ENCODE data around the gene HIVEP1.
A peak's percentile ranks its signal among the peaks of the same experiment; 100 is the strongest.

Gene HIVEP1

DNA sequence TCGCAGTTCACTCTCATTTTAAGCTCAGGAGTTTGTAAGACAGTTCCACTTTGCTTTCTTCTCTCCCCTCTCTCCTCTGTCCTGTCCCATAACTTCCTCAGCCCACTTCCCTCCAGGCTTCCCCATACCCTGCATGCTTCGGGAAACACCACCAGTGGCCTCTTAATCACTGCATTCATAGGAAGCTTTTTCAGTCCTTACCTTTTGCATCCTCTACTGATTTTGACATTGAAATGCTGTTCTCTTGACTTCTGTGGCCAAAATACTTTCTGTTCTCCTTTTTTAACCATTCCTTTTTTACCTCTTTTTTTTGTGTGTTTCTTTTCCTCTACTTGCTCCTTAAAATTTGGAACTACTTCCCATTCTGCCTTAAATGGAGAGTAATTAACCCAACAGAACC is 69.7 kb downstream of the HIVEP1 start:
- H3K27ac Mint-ChIP-seq, result peak overlapping the region; percentile 33
- H3K4me3 Mint-ChIP-seq, result no peak overlapping the region
- H3K4me1 Mint-ChIP-seq (ENCODE audit: low read depth), result peaks cover 28% of the 10 kb centered on the region
- H3K9me3 Mint-ChIP-seq, result no peaks in the 10 kb centered on the region
- intact Hi-C loops (cut with micrococcal nuclease), result loop anchor here (10.0 kb wide), 1 partner anchor 427 kb away; no protein-coding TSS in a partner anchor
- no peaks in the 10 kb centered on the region for H3K27me3 Mint-ChIP-seq
- no peaks in the 10 kb centered on the region for H3K36me3 Mint-ChIP-seq (ENCODE audit: low read depth)

DNA sequence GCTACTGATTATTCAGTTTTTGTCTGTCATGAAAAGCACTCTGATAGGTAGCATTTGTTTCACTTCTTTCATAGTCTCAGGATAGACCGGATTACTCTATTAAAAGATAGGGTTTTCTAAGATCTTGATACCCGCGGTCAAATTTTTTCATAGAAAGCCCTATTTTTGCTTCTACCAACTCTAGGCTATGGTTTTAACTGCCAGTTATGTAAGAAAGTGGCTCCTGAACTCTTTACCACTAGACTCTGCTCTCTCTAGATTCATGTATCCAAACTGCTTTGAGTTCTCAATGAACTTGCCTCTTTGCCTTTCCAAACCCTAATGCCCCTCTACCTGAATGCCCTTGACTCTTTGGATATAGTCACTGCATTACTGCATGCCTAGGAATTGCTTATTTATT is 70.3 kb downstream of the HIVEP1 start:
- H3K27me3 Mint-ChIP-seq, result no peaks in the 10 kb centered on the region
- peaks cover 24% of the 10 kb centered on the region for H3K4me1 Mint-ChIP-seq (ENCODE audit: low read depth)
- H3K27ac Mint-ChIP-seq, result no peak overlapping the region
- no peaks in the 10 kb centered on the region for H3K36me3 Mint-ChIP-seq (ENCODE audit: low read depth)
- no peak overlapping the region for H3K4me3 Mint-ChIP-seq
- H3K9me3 Mint-ChIP-seq, result no peaks in the 10 kb centered on the region
- intact Hi-C loops (cut with micrococcal nuclease), result loop anchor here (10.0 kb wide), 1 partner anchor 428 kb away; no protein-coding TSS in a partner anchor

DNA sequence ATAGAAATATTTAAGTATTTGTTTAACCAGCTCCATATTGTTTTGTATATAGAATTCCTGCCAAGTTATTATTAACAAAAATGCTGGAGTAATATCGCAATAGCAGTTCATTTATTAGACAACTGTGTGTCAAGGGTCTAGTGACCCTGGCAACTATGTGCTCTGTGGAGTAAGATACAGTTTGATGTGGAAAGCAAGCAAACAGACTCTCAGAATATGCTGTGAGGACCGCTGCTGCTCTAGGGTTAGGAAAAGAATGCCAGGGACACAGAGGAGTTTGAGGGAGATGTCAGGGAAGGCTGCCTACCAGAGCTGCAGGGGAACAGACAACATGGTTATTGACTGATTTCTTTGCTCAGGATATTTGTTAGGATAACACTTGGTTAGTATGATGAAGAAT is 71.2 kb downstream of the HIVEP1 start:
- Mint-ChIP-seq H3K9me3 (no peaks in the 10 kb centered on the region), H3K4me1 (ENCODE audit: low read depth) (peaks cover 20% of the 10 kb centered on the region), H3K27ac (no peak overlapping the region), H3K4me3 (no peak overlapping the region), H3K36me3 (ENCODE audit: low read depth) (no peaks in the 10 kb centered on the region), H3K27me3 (no peaks in the 10 kb centered on the region)
- intact Hi-C loops (cut with micrococcal nuclease), result loop anchor here (10.0 kb wide), 1 partner anchor 429 kb away; no protein-coding TSS in a partner anchor

GRCh38 chr6:12083763-12084162 is 71.7 kb downstream of the HIVEP1 start:
- Mint-ChIP-seq H3K9me3 (no peaks in the 10 kb centered on the region), H3K36me3 (ENCODE audit: low read depth) (no peaks in the 10 kb centered on the region), H3K4me3 (no peak overlapping the region), H3K4me1 (ENCODE audit: low read depth) (peaks cover 20% of the 10 kb centered on the region), H3K27me3 (no peaks in the 10 kb centered on the region), H3K27ac (no peak overlapping the region)
- intact Hi-C loops (cut with micrococcal nuclease), result loop anchor here (10.0 kb wide), 1 partner anchor 429 kb away; no protein-coding TSS in a partner anchor

- no peak overlapping the region for H3K4me3 Mint-ChIP-seq
- intact Hi-C loops (cut with micrococcal nuclease), result loop anchor here (10.0 kb wide), 1 partner anchor 430 kb away; no protein-coding TSS in a partner anchor
- no peak overlapping the region for H3K27ac Mint-ChIP-seq
- no peaks in the 10 kb centered on the region for H3K9me3 Mint-ChIP-seq
- H3K27me3 Mint-ChIP-seq, result no peaks in the 10 kb centered on the region
- H3K4me1 Mint-ChIP-seq (ENCODE audit: low read depth), result peaks cover 20% of the 10 kb centered on the region
- H3K36me3 Mint-ChIP-seq (ENCODE audit: low read depth), result no peaks in the 10 kb centered on the region
These were observed 72.6 kb downstream of the HIVEP1 start for GRCh38 chr6:12084681-12085080.

DNA sequence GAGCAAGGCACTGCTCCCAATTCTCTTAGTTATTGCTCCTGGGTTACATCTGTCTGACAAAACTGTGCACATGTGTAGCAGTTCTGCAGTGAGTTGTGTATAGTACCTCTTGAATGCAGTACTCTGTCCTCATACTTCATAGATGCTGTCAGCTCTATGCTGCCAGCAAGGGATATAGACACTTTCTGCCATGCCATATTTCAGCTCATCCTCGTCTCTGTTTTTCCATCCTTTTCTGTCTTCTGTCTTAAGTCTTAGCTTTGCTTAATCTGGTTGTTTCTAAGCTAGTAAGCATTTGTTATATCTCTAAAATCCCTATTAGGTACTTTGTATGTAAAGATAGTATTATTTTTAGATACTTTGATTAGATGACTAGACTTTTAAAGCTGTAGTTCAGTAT is 76.4 kb downstream of the HIVEP1 start:
- Mint-ChIP-seq H3K9me3 (no peaks in the 10 kb centered on the region), H3K27ac (no peak overlapping the region), H3K4me3 (no peak overlapping the region), H3K27me3 (no peaks in the 10 kb centered on the region), H3K4me1 (ENCODE audit: low read depth) (peaks cover 9% of the 10 kb centered on the region), H3K36me3 (ENCODE audit: low read depth) (no peaks in the 10 kb centered on the region)
- intact Hi-C loops (cut with micrococcal nuclease), result loop anchor here (10.0 kb wide), 1 partner anchor 434 kb away; no protein-coding TSS in a partner anchor

DNA sequence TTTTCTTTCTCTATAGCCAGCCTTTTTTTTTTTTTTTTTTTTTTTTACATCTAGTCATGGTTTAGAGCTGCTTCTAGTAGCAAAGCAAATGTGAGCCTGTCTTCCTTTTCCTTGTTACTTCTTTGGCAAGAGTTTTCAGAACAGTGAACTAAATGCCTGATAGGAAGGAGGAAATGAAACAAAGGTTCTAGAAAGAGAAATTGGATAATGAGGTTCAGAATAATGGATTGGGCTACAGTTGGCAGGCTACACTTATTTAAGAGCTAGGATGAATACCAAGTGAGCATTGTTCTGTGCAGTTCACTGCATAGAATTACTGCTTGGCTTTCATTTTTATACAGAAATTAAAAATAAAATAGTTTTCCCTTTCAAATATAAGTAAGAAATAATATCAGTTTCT is 78.6 kb downstream of the HIVEP1 start:
- Mint-ChIP-seq H3K27ac (no peak overlapping the region), H3K9me3 (no peaks in the 10 kb centered on the region), H3K27me3 (no peaks in the 10 kb centered on the region)

DNA sequence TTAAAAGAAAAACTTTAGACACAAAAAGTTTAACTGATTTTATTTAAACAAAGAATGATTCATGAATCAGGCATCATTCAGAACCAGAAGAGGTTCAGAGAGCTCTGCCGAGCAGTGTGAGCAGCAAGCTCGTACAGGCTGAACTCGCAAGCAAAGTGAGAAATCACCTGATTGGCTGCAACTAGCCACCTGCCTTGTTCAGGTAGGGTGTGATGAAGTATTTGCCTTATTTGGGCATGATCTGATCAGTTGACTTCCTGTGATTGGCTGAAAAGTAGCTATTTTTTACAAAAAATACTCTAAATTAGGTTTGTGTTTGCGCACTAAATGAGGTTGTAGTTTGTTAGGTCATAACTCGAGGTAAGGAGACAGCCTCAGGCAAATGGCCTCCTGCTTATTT is 80.7 kb downstream of the HIVEP1 start:
- H3K9me3 Mint-ChIP-seq, result no peaks in the 10 kb centered on the region

More for the DNA sequence above, 78.6 kb downstream of the HIVEP1 start:
- peaks cover 9% of the 10 kb centered on the region for H3K4me1 Mint-ChIP-seq (ENCODE audit: low read depth)
- no peaks in the 10 kb centered on the region for H3K36me3 Mint-ChIP-seq (ENCODE audit: low read depth)
- intact Hi-C loops (cut with micrococcal nuclease), result no loop called here
- H3K4me3 Mint-ChIP-seq, result no peak overlapping the region

GRCh38 chr6:12094689-12095088 is 82.6 kb downstream of the HIVEP1 start:
- no peak overlapping the region for H3K27ac Mint-ChIP-seq
- no peak overlapping the region for H3K4me3 Mint-ChIP-seq
- H3K36me3 Mint-ChIP-seq (ENCODE audit: low read depth), result no peaks in the 10 kb centered on the region
- intact Hi-C loops (cut with micrococcal nuclease), result no loop called here
- H3K9me3 Mint-ChIP-seq, result no peaks in the 10 kb centered on the region
- no peaks in the 10 kb centered on the region for H3K27me3 Mint-ChIP-seq
- peaks cover 9% of the 10 kb centered on the region for H3K4me1 Mint-ChIP-seq (ENCODE audit: low read depth)

More for the DNA sequence above, 80.7 kb downstream of the HIVEP1 start:
- no peak overlapping the region for H3K4me3 Mint-ChIP-seq
- intact Hi-C loops (cut with micrococcal nuclease), result no loop called here
- H3K27me3 Mint-ChIP-seq, result no peaks in the 10 kb centered on the region
- H3K27ac Mint-ChIP-seq, result no peak overlapping the region
- H3K4me1 Mint-ChIP-seq (ENCODE audit: low read depth), result peaks cover 9% of the 10 kb centered on the region
- no peaks in the 10 kb centered on the region for H3K36me3 Mint-ChIP-seq (ENCODE audit: low read depth)

GRCh38 chr6:12096342-12096741 is 84.2 kb downstream of the HIVEP1 start:
- intact Hi-C loops (cut with micrococcal nuclease), result no loop called here
- H3K27ac Mint-ChIP-seq, result no peak overlapping the region
- H3K4me1 Mint-ChIP-seq (ENCODE audit: low read depth), result no peaks in the 10 kb centered on the region

GRCh38 chr6:12097791-12098190 is 85.7 kb downstream of the HIVEP1 start:
- H3K9me3 Mint-ChIP-seq, result no peaks in the 10 kb centered on the region
- H3K36me3 Mint-ChIP-seq (ENCODE audit: low read depth), result no peaks in the 10 kb centered on the region
- H3K27ac Mint-ChIP-seq, result no peak overlapping the region
- intact Hi-C loops (cut with micrococcal nuclease), result no loop called here
- no peak overlapping the region for H3K4me3 Mint-ChIP-seq
- no peaks in the 10 kb centered on the region for H3K27me3 Mint-ChIP-seq
- no peaks in the 10 kb centered on the region for H3K4me1 Mint-ChIP-seq (ENCODE audit: low read depth)

More at GRCh38 chr6:12096342-12096741, 84.2 kb downstream of the HIVEP1 start:
- H3K36me3 Mint-ChIP-seq (ENCODE audit: low read depth), result no peaks in the 10 kb centered on the region
- H3K9me3 Mint-ChIP-seq, result no peaks in the 10 kb centered on the region
- H3K4me3 Mint-ChIP-seq, result no peak overlapping the region
- H3K27me3 Mint-ChIP-seq, result no peaks in the 10 kb centered on the region

DNA sequence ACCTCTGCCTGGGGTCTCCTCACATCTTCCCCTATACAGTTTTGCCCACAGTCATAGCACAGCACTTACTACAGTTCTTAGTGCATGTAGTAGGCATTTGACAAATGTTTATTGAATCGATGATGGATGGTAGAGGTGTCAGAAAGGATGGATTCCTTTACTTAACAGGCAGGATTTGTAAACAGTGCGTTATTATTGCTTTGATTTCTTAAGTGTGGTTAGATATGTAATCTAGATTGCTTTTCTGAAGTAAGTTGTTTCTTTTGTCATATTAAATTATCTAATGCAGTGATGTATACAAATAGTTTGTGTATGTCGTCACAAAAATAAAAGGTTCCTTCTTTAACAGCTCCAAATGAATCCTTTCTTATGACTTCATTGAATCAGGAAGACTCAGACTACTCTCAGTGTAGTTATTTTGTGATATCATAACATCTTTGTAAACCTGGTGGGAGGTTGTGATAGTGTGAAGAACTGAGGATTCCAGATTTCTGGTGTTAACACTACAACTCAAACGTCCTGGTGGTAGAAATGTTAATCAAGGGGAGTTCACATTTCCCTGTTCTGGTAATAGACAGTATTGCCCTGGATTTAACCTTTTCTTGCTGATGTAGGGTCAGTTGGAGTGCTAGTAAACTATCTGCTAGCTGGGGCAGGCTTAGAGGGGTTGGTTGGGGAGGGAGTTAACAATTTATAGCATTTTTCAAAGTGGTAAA is 87.7 kb downstream of the HIVEP1 start:
- Mint-ChIP-seq H3K27me3 (no peaks in the 10 kb centered on the region), H3K27ac (no peak overlapping the region), H3K9me3 (no peaks in the 10 kb centered on the region), H3K4me3 (no peak overlapping the region), H3K4me1 (ENCODE audit: low read depth) (no peaks in the 10 kb centered on the region), H3K36me3 (ENCODE audit: low read depth) (no peaks in the 10 kb centered on the region)
- intact Hi-C loops (cut with micrococcal nuclease), result no loop called here

- H3K4me1 Mint-ChIP-seq (ENCODE audit: low read depth), result no peaks in the 10 kb centered on the region
- H3K9me3 Mint-ChIP-seq, result no peaks in the 10 kb centered on the region
- intact Hi-C loops (cut with micrococcal nuclease), result no loop called here
- no peaks in the 10 kb centered on the region for H3K36me3 Mint-ChIP-seq (ENCODE audit: low read depth)
- no peaks in the 10 kb centered on the region for H3K27me3 Mint-ChIP-seq
- no peak overlapping the region for H3K27ac Mint-ChIP-seq
- no peak overlapping the region for H3K4me3 Mint-ChIP-seq
These were observed 88.9 kb downstream of the HIVEP1 start for GRCh38 chr6:12101048-12101447.

GRCh38 chr6:12101653-12102312 is 89.7 kb downstream of the HIVEP1 start:
- Mint-ChIP-seq H3K36me3 (ENCODE audit: low read depth) (no peaks in the 10 kb centered on the region), H3K4me3 (no peak overlapping the region), H3K9me3 (no peaks in the 10 kb centered on the region), H3K27me3 (no peaks in the 10 kb centered on the region), H3K27ac (no peak overlapping the region), H3K4me1 (ENCODE audit: low read depth) (no peaks in the 10 kb centered on the region)
- intact Hi-C loops (cut with micrococcal nuclease), result no loop called here
